Activated T-helper 1 cell treated with anti-CD3 and anti-CD28 coated beads, Interleukin-12 subunit alpha, Interleukin-12 subunit beta, Interleukin-2, Interleukin-4 antibody, amounts not matched to agents 30 ng/mL and 10 ng/mL and 1 ng/mL, durations not matched to agents 14 hours and 24 hours and 36 hours (primary cell): ENCODE data around the gene TRIM4. TPM values are rescaled to one million over a fixed set of nuclear protein-coding genes. Genes with fewer than 3 reads are reported as not detected.

Experiments used
- DNase-seq: peaks from one replicate; pipeline ENCODE4 v3.0.0; 2021; ENCODE audit warnings: low spot score
- H3K27ac Mint-ChIP-seq: one replicate; pipeline ENCODE4 v1.8.0; 2021; ENCODE audit warnings: mild to moderate bottlenecking, mixed read lengths
- H3K27me3 Mint-ChIP-seq: one replicate; pipeline ENCODE4 v1.8.0; 2022; ENCODE audit warnings: mild to moderate bottlenecking, moderate library complexity, mixed read lengths; ENCODE audit not compliant: insufficient read depth
- H3K36me3 Mint-ChIP-seq: one replicate; pipeline ENCODE4 v1.8.0; 2021; ENCODE audit warnings: low read depth, mixed read lengths
- H3K4me1 Mint-ChIP-seq: one replicate; pipeline ENCODE4 v1.8.0; 2021; ENCODE audit warnings: low read depth, mixed read lengths
- H3K4me3 Mint-ChIP-seq: one replicate; pipeline ENCODE4 v1.8.0; 2021; ENCODE audit warnings: mild to moderate bottlenecking, moderate library complexity, mixed read lengths
- H3K9me3 Mint-ChIP-seq: one replicate; pipeline ENCODE4 v1.8.0; 2021; ENCODE audit warnings: mixed read lengths
- intact Hi-C: fragments of 100-400 bp; cut with micrococcal nuclease; formaldehyde crosslinking; loops from one replicate; pipeline ENCODE4 v1.15.1; 2024
- total RNA-seq: library from RNA; stranded (reverse); gene quantifications from 2 replicates; pipeline ENCODE4 v1.2.3, GENCODE V29; 2022

The TRIM4 gene
- total RNA-seq, 1 donor from 2014 or later = 24.1 TPM

- H3K36me3 Mint-ChIP-seq = no peaks in the 10 kb centered on the region
- intact Hi-C loops = no loop called here
- peaks cover 12% of the 10 kb centered on the region for H3K27me3 Mint-ChIP-seq
- H3K4me3 Mint-ChIP-seq = no peak overlapping the region
- H3K27ac Mint-ChIP-seq = no peak overlapping the region
- no peak for DNase-seq
- no peaks in the 10 kb centered on the region for H3K4me1 Mint-ChIP-seq
- no peaks in the 10 kb centered on the region for H3K9me3 Mint-ChIP-seq
Measured at GRCh38 chr7:99863847-99864440, 55.4 kb downstream of the TRIM4 start.

GRCh38 chr7:99860281-99861127 lies 58.8 kb downstream of the TRIM4 start:
- DNase-seq = no peak
- H3K27ac Mint-ChIP-seq = no peak overlapping the region

GRCh38 chr7:99855236-99855635 lies 64.1 kb downstream of the TRIM4 start:
- Mint-ChIP-seq H3K27ac (no peak overlapping the region), H3K4me3 (no peak overlapping the region), H3K27me3 (peaks cover 8% of the 10 kb centered on the region), H3K36me3 (no peaks in the 10 kb centered on the region), H3K4me1 (no peaks in the 10 kb centered on the region), H3K9me3 (no peaks in the 10 kb centered on the region)
- DNase-seq = no peak
- intact Hi-C loops = no loop called here

More at GRCh38 chr7:99860281-99861127, 58.8 kb downstream of the TRIM4 start:
- no peaks in the 10 kb centered on the region for H3K36me3 Mint-ChIP-seq
- H3K9me3 Mint-ChIP-seq = no peaks in the 10 kb centered on the region
- no peak overlapping the region for H3K4me3 Mint-ChIP-seq
- intact Hi-C loops = no loop called here
- no peaks in the 10 kb centered on the region for H3K4me1 Mint-ChIP-seq
- peaks cover 9% of the 10 kb centered on the region for H3K27me3 Mint-ChIP-seq

GRCh38 chr7:99848420-99849216 lies 70.7 kb downstream of the TRIM4 start:
- Mint-ChIP-seq H3K36me3 (no peaks in the 10 kb centered on the region), H3K4me3 (no peak overlapping the region), H3K4me1 (no peaks in the 10 kb centered on the region), H3K27me3 (peaks cover 9% of the 10 kb centered on the region), H3K9me3 (no peaks in the 10 kb centered on the region), H3K27ac (no peak overlapping the region)
- intact Hi-C loops = no loop called here
- no peak for DNase-seq

GRCh38 chr7:99844328-99844727 lies 75.0 kb downstream of the TRIM4 start:
- Mint-ChIP-seq H3K36me3 (no peaks in the 10 kb centered on the region), H3K4me3 (no peak overlapping the region), H3K27me3 (peaks cover 7% of the 10 kb centered on the region), H3K9me3 (no peaks in the 10 kb centered on the region), H3K27ac (no peak overlapping the region), H3K4me1 (no peaks in the 10 kb centered on the region)
- no peak for DNase-seq
- intact Hi-C loops = no loop called here

- intact Hi-C loops = no loop called here
- Mint-ChIP-seq H3K4me3 (no peak overlapping the region), H3K27ac (no peak overlapping the region), H3K9me3 (no peaks in the 10 kb centered on the region), H3K4me1 (no peaks in the 10 kb centered on the region), H3K36me3 (no peaks in the 10 kb centered on the region), H3K27me3 (peaks cover 5% of the 10 kb centered on the region)
- DNase-seq = no peak
Measured at GRCh38 chr7:99843808-99844207, 75.5 kb downstream of the TRIM4 start.

GRCh38 chr7:99842926-99843325 lies 76.4 kb downstream of the TRIM4 start:
- H3K9me3 Mint-ChIP-seq = no peaks in the 10 kb centered on the region
- peaks cover 4% of the 10 kb centered on the region for H3K4me1 Mint-ChIP-seq
- intact Hi-C loops = no loop called here
- H3K36me3 Mint-ChIP-seq = no peaks in the 10 kb centered on the region
- H3K4me3 Mint-ChIP-seq = no peak overlapping the region
- DNase-seq = no peak
- H3K27me3 Mint-ChIP-seq = peaks cover 4% of the 10 kb centered on the region
- H3K27ac Mint-ChIP-seq = no peak overlapping the region

Other genes with a start within 250 kb of the TRIM4 start
- not detected in 2 replicates for gene CYP3A5, start 239.5 kb downstream of the TRIM4 start, total RNA-seq
- gene CYP3A7, start 184.3 kb downstream of the TRIM4 start, total RNA-seq = not detected in 2 replicates
- gene CYP3A4, start 135.3 kb downstream of the TRIM4 start, total RNA-seq = not detected in 2 replicates
- not detected in 2 replicates for gene CYP3A43, start 91.5 kb downstream of the TRIM4 start, total RNA-seq
- 0.20 and 0.31 TPM in 2 replicates for gene OR2AE1, start 42.5 kb downstream of the TRIM4 start, total RNA-seq
- gene GJC3, start 10.1 kb upstream of the TRIM4 start, total RNA-seq = 0.18 and 0.24 TPM in 2 replicates
- gene AZGP1, start 56.5 kb upstream of the TRIM4 start, total RNA-seq = not detected in 2 replicates
- 62.5 and 63.1 TPM in 2 replicates for gene ZKSCAN1, start 96.1 kb upstream of the TRIM4 start, total RNA-seq
- 6.8 and 9.8 TPM in 2 replicates for gene ZSCAN21, start 130.2 kb upstream of the TRIM4 start, total RNA-seq
- 24.6 and 26.1 TPM in 2 replicates for gene ZNF3, start 162.2 kb upstream of the TRIM4 start, total RNA-seq
- 101 and 115 TPM in 2 replicates for gene COPS6, start 169.4 kb upstream of the TRIM4 start, total RNA-seq
- 447 and 452 TPM in 2 replicates for gene MCM7, start 181.9 kb upstream of the TRIM4 start, total RNA-seq
- 12.3 and 15.9 TPM in 2 replicates for gene AP4M1, start 182.1 kb upstream of the TRIM4 start, total RNA-seq
- 72.9 and 79.2 TPM in 2 replicates for gene TAF6, start 199.8 kb upstream of the TRIM4 start, total RNA-seq
- 19.6 and 21.7 TPM in 2 replicates for gene CNPY4, start 200.1 kb upstream of the TRIM4 start, total RNA-seq
- 4.1 and 5.5 TPM in 2 replicates for gene MBLAC1, start 207.4 kb upstream of the TRIM4 start, total RNA-seq
- gene LAMTOR4, start 229.4 kb upstream of the TRIM4 start, total RNA-seq = 119 and 133 TPM in 2 replicates
- 43.9 and 44.3 TPM in 2 replicates for gene TRAPPC14, start 239.2 kb upstream of the TRIM4 start, total RNA-seq
- 1.3 and 1.5 TPM in 2 replicates for gene GAL3ST4, start 249.1 kb upstream of the TRIM4 start, total RNA-seq